ENCODE measurements around the gene GEMIN2. TPM values are rescaled to one million over a fixed set of nuclear protein-coding genes. Genes with fewer than 3 reads are reported as not detected.

The GEMIN2 gene
- total and polyA plus RNA-seq, 2 donors from 2014 or later = 13.8 to 17.2 TPM

GRCh38 chr14:39145266-39145966, 31.3 kb downstream of the GEMIN2 start:
- DNase-seq = no peak
- H3K9ac ChIP-seq (ENCODE audit: low read length in 3 of 3) = no peak overlapping the region
- FAIRE-seq = no peak
- no peak for TF ChIP-seq CTCF (IDR thresholded peaks at IDR 0.05; ENCODE audit: borderline replicate concordance, extremely low read depth, insufficient read depth)
- intact Hi-C loops (cut with DNase I) = no loop called here
- H3K36me3 ChIP-seq (ENCODE audit: control insufficient read depth in 2 of 3, insufficient read depth in 3 of 3, low read length in 3 of 3) = peaks cover 0 to 17% (median 15%) of the 10 kb centered on the region in 3 donors
- H3K9me3 ChIP-seq (ENCODE audit: control insufficient read depth in 2 of 3, insufficient read depth in 1 of 3, low read length in 3 of 3) = no peaks in the 10 kb centered on the region
- no peaks in the 10 kb centered on the region for H3K4me1 ChIP-seq (ENCODE audit: control insufficient read depth in 2 of 3, insufficient read depth in 2 of 3, low read depth in 1 of 3, low read length in 3 of 3)
- no peaks in the 10 kb centered on the region for H3K27me3 ChIP-seq (ENCODE audit: control insufficient read depth, insufficient read depth, low read length)
- H3K4me3 ChIP-seq (ENCODE audit: low read length in 3 of 3) = no peak overlapping the region
- H3K27ac ChIP-seq (ENCODE audit: low read depth in 2 of 2, low read length in 2 of 2) = no peak overlapping the region

- H3K27me3 ChIP-seq (ENCODE audit: control insufficient read depth, insufficient read depth, low read length) = no peaks in the 10 kb centered on the region
- peaks cover 0 to 23% (median 15%) of the 10 kb centered on the region in 3 donors for H3K36me3 ChIP-seq (ENCODE audit: control insufficient read depth in 2 of 3, insufficient read depth in 3 of 3, low read length in 3 of 3)
- H3K9ac ChIP-seq (ENCODE audit: low read length in 3 of 3) = no peak overlapping the region
- H3K9me3 ChIP-seq (ENCODE audit: control insufficient read depth in 2 of 3, insufficient read depth in 1 of 3, low read length in 3 of 3) = no peaks in the 10 kb centered on the region
- peaks cover 0 to 6% (median 0%) of the 10 kb centered on the region in 3 donors for H3K4me1 ChIP-seq (ENCODE audit: control insufficient read depth in 2 of 3, insufficient read depth in 2 of 3, low read depth in 1 of 3, low read length in 3 of 3)
- no peak overlapping the region for H3K27ac ChIP-seq (ENCODE audit: low read depth in 2 of 2, low read length in 2 of 2)
- no peak overlapping the region for H3K4me3 ChIP-seq (ENCODE audit: low read length in 3 of 3)
- no peak for TF ChIP-seq CTCF (IDR thresholded peaks at IDR 0.05; ENCODE audit: borderline replicate concordance, extremely low read depth, insufficient read depth)
- intact Hi-C loops (cut with DNase I) = no loop called here
- FAIRE-seq (no peak), DNase-seq (no peak)
These were observed 40.6 kb downstream of the GEMIN2 start for GRCh38 chr14:39154594-39155189.

GRCh38 chr14:39157491-39157890, 43.4 kb downstream of the GEMIN2 start:
- H3K36me3 ChIP-seq (ENCODE audit: control insufficient read depth in 2 of 3, insufficient read depth in 3 of 3, low read length in 3 of 3) = peaks cover 0 to 27% (median 12%) of the 10 kb centered on the region in 3 donors
- FAIRE-seq = no peak

More at GRCh38 chr14:39157491-39157890, 43.4 kb downstream of the GEMIN2 start:
- no peaks in the 10 kb centered on the region for H3K9me3 ChIP-seq (ENCODE audit: control insufficient read depth in 2 of 3, insufficient read depth in 1 of 3, low read length in 3 of 3)
- no peak for DNase-seq
- TF ChIP-seq CTCF (IDR thresholded peaks at IDR 0.05; ENCODE audit: borderline replicate concordance, extremely low read depth, insufficient read depth) = no peak
- H3K27me3 ChIP-seq (ENCODE audit: control insufficient read depth, insufficient read depth, low read length) = no peaks in the 10 kb centered on the region
- no peak overlapping the region for H3K4me3 ChIP-seq (ENCODE audit: low read length in 3 of 3)
- intact Hi-C loops (cut with DNase I) = no loop called here
- H3K9ac ChIP-seq (ENCODE audit: low read length in 3 of 3) = no peak overlapping the region
- H3K27ac ChIP-seq (ENCODE audit: low read depth in 2 of 2, low read length in 2 of 2) = no peak overlapping the region
- H3K4me1 ChIP-seq (ENCODE audit: control insufficient read depth in 2 of 3, insufficient read depth in 2 of 3, low read depth in 1 of 3, low read length in 3 of 3) = peaks cover 0 to 6% (median 0%) of the 10 kb centered on the region in 3 donors

All from kidney (tissue), 14 donors.